Urothelium cell line (cell line): Measurements from ENCODE around the gene SCN4B.
"Not testable (repeated sequence)": the region's sequence is repeated elsewhere in the genome, so short reads cannot be mapped to it uniquely, and the experiment has no call there.

Experiments used
- DNase-seq: peaks from one replicate; pipeline ENCODE4 v3.0.0; 2011; ENCODE audit warnings: low spot score, mixed read lengths
- FAIRE-seq: peaks from 2 replicates; lab custom pipeline; 2011; peaks lifted over from hg19 to GRCh38; lab: Jason Lieb, UNC

Gene SCN4B, protein sequence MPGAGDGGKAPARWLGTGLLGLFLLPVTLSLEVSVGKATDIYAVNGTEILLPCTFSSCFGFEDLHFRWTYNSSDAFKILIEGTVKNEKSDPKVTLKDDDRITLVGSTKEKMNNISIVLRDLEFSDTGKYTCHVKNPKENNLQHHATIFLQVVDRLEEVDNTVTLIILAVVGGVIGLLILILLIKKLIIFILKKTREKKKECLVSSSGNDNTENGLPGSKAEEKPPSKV

DNA sequence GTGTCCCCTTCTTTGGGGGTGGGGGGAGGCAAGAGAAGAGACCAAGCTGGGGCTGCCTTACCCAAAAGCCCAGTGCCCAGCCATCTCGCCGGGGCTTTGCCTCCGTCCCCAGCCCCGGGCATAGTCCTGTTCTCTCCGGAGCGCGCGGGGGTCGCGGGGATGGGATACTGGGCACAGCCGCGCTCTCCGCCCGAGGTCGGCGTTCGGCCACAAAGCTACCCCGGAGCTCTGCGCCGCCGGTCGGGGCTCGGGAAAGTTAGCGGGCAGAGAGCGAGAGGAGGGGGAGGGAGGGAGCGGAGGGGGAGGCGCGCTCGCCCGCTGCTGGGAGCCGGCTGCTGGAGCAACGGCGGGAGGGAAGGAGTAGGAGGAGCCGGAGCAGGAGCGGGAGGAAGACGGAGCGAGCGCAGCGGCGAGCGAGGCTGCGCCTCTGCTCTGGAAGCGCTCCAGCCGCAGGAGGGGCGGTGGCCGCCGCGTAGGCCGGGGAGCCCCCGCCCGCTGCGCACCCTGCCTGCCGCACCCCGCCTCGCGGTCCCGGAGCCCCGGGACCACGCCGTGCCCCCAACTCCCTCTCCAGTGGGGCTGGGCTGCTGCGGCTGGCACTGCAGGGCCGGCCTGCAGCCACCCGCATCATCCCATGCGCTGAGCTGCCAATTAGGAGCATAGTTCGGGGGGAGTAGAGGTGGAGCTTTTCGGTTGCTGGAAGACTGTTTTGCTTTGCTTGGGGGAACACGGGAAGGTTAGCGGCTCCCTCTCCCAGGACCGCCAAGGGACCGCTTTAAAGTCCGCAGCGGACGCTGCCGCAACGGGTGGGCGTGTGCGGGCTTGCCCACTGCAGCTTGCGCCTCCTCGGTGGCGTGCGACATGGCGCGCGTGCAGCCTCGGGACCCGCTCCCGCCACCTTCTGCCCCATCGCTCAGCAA lies at the start of gene SCN4B:
Gene SCN4B, minus strand, starts transcription at position 272 of the 920 bp plus-strand sequence. Its CDS starts 150 bp downstream, at position 122.
- FAIRE-seq (no peak), DNase-seq (peak; percentile 83)

DNA sequence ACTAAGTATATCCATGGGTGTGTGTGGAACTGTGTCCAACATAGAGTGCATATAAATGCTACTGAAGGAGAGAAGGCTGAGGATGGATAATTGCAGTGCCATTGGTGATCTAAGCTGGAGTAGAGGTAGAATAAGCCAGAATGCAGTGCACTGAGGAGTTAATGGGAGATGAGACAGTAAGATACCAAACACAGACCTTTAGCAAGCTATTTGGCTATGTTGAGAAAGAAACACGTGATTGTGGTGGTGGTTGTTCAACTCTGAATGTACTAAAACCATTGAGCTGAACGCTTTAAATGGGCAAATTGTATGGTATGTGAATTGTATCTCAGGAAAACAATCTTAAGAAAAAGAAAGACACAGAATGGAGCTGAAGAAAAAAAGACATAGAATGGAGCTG lies 49.3 kb upstream of the SCN4B start:
- no peak for DNase-seq
- FAIRE-seq = no peak

DNA sequence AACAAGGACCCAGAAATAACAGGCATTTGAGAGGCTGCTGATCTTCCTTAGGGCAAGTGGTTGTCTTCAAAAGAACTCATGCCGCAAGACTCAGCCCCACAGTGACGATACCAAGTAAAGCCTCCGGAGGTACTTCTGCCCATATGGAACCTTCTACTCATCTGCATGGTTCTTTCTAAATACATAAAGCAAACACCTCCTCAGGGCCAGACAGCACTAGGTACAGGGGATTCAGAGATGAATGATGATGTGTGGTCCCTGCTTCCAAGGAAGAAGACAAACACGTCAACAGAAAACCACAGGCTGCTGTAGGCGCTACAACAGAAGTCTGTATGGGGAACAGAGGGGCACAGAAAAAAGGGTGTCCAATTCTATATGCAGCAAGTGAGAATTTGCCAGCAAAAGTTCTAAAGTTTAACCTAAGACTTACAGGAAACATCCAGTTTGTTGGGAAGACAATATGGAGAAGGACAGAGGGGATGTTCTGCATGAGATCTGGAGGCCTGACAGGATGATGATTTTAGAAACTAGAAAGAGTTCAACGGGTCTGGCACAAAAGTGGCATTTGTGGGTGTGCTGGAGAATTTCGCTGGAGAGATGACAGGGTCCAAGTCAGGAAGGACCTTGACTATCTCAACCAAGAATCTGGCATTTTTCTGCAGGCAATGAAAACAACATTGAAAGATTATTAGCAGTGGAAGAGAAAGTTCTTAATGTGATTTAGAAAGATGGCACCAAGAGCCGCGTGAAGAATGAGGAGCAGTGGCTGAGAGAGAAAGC lies 48.5 kb upstream of the SCN4B start:
- no peak for DNase-seq
- no peak for FAIRE-seq

DNA sequence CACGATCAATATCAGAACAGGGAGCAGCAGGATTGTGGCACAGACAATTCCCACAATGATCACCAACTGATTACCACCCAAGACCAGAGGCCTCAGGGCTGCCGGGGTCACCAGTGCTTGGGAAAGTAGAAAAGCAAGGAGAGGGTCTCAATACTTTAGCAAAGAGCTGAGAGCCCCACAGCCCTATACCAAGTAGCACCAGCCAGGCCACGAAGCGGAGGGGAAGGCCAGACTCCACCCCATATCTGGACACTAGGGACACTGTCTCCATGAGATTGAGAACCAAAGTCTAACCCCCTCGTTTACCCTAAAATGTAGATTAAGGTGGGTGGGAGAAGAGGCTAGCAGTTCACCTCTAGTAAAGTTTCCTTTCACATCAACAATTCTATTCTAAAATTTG lies 47.9 kb upstream of the SCN4B start:
- DNase-seq (no peak), FAIRE-seq (no peak)

DNA sequence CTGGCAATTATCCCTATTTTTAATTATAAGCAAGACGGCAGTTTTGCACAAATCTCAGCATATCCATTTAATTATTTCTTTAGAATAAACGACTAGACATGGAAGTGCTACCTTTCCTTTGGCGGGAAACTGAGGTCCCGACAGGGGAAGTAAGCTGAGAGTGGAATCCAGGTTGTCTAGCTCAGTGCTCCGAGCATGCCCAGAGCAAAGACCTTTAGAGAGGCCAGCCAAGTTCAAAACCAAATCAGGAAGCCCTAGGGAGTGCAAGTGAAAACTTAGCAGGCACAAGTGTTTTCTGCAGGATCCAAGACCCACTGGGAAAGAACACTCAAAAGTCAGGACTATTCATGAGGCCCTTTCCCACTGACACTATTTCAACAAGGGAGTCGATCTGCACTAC lies 46.5 kb upstream of the SCN4B start:
- no peak for FAIRE-seq
- no peak for DNase-seq

DNA sequence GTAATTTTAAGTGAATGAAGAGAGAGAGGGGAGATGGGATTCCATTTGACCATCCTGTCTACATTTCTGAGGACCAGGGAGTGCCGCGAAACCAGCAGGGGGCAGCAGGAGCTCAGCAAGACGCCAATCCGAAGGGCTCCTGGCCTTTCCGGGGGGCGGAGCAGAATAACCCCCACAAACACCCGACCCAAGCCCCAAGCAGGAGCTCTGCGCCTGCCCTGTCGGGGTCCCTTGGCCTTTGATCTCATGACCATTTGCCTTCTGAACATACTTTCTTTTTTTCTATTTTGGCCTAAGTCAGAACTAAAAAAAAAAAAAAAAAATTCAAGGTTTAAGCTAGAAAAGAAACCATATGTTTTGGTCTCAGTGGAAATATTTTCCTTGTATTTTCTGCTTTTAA lies 45.7 kb upstream of the SCN4B start:
- peak; percentile 68 for DNase-seq
- FAIRE-seq = no peak

DNA sequence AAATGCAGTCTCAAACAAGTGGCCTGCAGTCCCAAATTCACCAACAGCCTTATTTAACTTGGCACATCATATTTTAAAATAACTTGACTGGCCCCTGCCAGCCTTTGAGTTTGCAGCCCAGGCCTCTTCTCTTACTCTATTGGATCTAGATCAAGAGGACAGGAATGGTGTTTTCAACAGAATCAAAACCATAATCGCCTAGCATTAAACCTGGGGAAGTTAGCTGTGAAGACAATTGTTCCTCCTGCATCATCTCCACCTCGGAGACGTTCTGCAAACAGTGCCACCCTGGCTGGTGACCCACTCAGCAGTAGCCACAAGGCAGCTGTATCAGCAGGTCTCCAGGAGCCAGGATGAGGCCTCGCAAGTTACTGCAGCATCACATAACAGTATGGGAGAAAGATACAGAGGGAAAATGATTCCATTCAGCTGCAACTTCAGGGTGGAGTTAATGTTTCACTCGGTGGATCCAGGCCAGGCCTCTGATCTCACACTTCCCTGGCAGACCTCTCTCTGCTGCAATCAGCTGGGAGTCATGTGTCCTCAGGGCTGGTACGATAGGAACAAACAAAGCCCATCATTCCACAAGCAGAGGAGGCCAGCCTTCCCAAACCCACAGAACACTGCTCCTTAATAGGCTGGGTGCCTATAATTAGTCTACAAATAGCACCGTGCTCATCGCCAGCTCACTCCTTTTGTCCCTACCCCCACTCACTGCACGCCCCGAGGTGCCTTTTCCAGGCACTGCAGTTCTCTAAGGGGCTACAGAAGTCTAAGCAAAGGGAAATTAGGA lies 42.4 kb upstream of the SCN4B start:
- no peak for DNase-seq
- no peak for FAIRE-seq

DNA sequence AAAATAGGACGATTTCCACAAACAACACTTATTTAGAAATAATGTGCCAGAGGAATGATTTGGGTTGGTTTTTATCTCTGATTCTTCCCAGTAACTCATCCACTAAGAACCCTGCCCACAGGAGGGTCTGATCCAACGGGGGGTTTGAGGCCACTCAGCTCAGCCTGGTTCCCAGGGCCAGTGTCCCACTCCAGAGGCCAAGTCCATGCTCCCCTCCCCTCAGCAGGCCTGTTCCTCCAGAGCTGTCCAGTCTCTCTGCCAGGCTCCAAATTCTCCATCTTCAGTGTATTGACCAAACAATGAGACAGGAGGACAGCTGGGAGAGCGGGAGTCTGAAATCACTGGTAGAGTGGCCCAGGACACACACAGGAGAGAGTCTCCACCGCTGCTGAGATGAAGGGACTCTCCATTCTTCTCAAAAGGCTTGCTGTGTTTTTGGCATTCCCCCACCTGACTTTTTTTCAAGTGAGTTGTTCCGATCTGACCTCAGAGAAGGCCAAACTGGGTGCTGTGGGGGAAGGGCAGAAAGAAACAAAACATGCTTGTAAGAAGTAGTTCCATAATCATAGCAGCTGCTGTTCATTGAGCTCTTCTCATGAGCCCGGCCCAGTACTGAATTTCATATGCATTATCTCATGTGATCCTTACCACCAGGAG lies 41.4 kb upstream of the SCN4B start:
- DNase-seq (no peak), FAIRE-seq (no peak)

DNA sequence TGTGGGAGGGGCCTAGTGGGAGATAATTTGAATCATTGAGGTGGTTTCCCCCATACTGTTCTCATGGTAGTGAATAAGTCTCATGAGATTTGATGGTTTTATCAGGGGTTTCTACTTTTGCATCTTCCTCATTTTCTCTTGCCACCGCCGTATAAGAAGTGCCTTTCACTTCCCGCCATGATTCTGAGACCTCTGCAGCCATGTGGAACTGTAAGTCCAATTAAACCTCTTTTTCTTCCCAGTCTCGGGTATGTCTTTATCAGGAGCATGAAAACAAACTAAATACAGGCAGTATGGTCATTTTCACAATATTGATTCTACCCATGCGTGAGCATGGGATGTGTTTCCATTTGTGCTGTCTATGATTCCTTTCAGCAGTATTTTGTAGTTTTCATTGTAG lies 40.2 kb upstream of the SCN4B start:
- not testable (repeated sequence) for FAIRE-seq

DNA sequence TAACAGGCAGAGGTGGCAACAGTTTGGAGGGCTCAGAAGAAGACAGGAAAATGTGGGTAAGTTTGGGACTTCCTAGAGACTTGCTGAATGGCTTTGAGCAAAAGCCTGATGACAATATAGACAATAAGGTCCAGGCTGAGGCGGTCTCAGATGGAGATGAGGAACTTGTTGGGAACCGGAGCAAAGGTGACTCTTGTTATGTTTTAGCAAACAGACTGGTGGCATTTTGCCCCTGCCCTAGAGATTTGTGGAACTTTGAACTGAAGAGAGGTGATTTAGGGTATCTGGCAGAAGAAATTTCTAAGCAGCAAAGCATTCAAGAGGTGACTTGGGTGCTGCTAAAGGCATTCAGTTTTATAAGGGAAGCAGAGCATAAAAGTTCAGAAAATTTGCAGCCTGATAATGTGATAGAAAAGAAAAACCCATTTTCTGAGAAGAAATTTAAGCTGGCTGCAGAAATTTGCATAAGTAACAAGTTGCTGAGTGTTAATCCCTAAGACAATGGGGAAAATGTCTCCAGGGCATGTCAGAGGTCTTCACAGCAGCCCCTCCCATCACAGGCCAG lies 38.4 kb upstream of the SCN4B start:
- DNase-seq, FAIRE-seq: not testable (repeated sequence)

More for the DNA sequence above, 40.2 kb upstream of the SCN4B start:
- DNase-seq = not testable (repeated sequence)

DNA sequence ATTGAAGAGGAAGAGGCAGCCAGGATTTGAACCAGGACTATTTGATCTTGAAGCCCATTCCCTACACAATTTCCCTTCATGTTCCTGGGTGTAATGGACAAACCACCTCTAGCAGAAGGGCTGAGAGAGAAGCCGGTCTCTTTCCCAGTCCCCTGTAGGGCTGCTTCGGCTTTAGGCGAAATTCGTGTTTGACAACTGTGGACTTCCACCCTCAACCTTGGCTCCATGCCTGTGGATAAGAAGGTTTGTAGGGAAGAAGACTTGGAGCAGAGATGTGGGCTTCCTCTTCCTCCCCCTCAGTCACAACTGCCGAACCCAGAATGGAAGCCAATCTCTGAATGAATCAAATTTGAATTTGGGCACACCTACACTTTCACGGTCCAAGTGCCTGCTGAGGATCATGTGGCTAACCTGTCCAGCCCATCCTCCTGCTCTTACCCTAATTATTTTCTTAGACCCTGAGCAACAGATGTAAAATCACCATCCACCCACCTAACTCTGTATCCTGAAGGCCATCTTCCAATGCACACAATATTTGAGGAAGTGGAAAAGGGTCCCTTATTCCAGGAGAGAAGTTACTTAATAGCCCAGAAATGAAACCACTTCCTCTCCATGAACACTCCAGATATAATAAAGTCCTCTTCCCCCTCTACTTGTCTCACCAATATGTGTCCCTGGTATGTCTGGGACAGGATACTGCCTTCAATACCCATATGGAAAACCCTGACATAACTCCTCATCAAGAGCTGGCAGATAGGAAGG lies 33.9 kb upstream of the SCN4B start:
- no peak for FAIRE-seq
- no peak for DNase-seq

DNA sequence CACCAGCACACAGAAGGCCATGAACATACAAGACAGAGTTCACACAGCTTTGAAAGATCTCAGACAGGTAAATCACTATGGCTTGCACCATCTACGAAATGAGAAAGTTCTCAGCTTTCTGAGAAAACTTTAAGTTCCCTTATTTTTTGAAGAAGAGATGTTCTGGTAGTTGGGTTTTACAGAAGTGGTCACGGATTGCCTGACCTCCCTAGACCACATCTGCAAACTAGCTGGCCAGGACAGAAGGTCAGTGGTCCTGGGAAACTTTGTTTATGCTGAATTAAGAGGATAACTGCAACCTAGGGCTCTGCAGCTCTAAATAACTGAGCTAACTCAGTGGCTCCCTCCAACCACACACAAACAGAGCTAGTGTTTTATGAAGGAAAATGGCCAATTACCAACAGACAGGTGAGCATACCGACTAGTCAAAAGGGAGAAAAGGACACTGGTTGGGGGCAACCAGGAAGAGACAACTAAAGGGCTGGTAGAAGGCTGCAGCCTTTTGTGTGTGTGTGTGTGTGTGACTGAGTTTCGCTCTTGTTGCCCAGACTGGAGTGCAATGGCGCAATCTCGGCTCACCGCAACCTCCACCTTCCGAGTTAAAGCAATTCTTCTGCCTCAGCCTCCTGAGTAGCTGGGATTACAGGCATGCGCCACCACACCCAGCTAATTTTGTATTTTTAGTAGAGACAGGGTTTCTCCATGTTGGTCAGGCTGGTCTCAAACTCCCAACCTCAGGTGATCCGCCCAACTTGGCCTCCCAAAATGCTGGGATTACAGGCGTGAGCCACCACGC lies 32.4 kb upstream of the SCN4B start:
- DNase-seq = no peak
- no peak for FAIRE-seq

DNA sequence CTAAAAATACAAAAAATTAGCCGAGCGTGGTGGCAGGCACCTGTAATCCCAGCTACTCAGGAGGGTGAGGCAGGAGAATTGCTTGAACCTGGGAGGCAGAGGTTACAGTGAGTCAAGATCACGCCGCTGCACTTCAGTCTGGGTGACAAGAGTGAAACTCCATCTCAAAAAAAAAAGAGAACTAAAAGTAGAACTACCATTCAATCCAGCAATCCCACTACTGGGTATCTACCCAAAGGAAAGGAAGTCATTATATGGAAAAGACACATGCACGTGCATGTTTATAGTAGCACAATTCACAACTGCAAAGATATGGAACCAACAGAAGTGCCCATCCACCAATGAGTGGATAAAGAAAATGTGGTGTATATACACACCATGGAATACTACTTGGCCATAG lies 31.1 kb upstream of the SCN4B start:
- DNase-seq, FAIRE-seq: not testable (repeated sequence)

DNA sequence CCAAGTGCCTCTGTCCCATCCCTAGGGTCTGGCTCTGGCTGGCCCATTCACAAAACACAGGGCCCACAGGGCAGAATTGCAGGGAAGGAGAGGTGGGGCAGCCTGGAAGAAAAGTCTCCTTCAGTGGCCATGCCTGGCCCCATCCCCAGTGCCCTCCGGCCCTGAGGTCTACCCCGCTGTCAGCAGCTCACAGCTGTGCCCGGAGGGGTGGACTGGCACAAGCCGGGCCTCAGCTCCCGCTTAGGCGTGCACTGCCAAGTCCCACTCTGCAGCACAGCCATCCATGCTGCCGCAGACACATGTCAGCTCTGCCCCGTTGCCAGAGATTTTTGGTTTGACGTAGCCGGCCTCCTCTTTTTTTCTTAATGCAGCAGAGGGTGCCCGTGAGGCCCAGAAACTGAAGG lies 27.7 kb upstream of the SCN4B start:
- peak; percentile 73 for DNase-seq
- no peak for FAIRE-seq

DNA sequence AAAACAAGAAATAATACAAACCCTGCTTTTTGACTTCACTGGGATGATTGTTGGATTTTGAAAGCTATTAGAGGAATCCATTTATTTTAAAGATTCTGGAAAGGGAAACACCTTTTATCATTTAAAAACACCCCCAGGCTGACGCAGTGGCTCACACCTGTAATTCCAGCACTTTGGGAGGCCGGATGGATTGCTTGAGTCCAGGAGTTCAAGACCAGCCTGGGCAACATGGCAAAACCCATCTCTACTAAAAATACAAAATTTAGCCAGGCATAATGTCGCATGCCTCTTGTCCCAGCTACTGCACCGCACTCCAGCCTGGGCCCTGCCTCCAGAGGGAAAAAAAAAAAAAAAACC lies 24.1 kb upstream of the SCN4B start:
- no peak for DNase-seq
- FAIRE-seq = no peak

DNA sequence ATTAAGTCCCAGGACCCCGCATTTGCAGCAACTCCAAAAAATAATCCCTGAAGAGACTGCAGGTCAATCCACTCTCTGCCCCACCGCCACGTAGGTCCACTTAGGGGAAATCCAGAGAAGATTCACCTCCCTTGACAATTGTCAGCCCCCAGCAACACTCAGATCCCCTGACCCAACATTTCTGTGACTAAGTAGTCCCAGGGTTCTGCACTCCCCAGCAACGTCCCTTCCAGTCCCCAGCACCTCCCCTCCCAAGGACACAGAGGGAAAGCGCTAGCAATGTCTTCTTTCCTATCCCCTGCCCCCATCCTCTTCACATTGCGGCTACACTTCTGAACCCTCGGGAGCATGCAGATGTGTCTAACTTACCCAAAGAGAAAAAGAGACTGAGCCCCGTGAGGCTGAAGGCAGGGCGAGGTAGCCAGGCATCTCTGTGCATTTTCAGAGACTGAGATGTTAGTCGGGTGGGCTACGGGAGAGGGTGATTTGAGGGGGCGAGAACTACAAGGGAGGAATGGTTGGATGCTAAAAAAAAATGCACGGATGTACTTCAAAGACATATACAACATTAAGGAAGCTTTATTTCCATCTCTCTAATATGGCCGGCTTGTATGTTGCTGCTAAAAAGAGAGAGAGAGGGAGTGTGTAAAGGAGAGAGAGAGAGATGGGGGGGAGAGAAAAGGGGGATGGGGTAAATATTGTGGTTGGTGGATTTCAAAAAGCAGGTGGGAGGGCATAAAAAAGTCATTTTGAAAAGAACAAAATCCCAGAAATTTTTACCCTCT lies 23.6 kb upstream of the SCN4B start, which contains the start of gene SCN2B:
Gene SCN2B, minus strand, starts transcription at position 647 of the 785 bp plus-strand sequence. Its CDS starts 208 bp downstream, at position 439.
- FAIRE-seq = no peak
- DNase-seq = peak; percentile 25
